ENCODE results near the gene LDLRAD2.
A peak's percentile ranks its signal among the peaks of the same experiment; 100 is the strongest.

Gene LDLRAD2

GRCh38 chr1:21794656-21795055 lies 17.4 kb upstream of the LDLRAD2 start:
- DNase-seq (ENCODE audit: low read depth): no peak
- H3K4me3 ChIP-seq (replicated peaks; ENCODE audit: low read depth, low read length): no peak overlapping the region
- TF ChIP-seq CTCF (IDR thresholded peaks at IDR 0.05; ENCODE audit: low read length, missing control alignments): no peak

GRCh38 chr1:21795075-21795474 lies 17.0 kb upstream of the LDLRAD2 start:
- TF ChIP-seq CTCF (IDR thresholded peaks at IDR 0.05; ENCODE audit: low read length, missing control alignments): no peak
- no peak overlapping the region for H3K4me3 ChIP-seq (replicated peaks; ENCODE audit: low read depth, low read length)
- no peak for DNase-seq (ENCODE audit: low read depth)

DNA sequence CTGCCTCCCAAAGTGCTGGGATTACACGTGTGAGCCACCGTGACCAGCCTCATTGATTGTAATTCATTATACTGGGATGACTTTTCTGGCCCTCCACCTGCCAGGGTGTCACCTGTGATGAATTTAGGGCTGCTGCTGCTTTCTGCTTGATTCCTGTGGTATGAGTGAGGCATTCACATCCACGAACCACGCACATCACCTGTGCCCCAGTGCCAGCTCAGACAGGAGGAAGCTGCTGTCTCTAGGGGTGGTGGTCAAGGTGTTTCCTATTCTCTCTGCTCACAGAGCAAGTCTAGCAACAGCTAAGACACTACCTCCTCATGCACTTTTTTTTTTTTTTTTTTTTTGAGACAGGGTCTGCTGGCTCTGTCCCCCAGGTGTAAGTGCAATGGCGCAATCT lies 12.3 kb upstream of the LDLRAD2 start:
- no peak for DNase-seq (ENCODE audit: low read depth)
- TF ChIP-seq CTCF (IDR thresholded peaks at IDR 0.05; ENCODE audit: low read length, missing control alignments): no peak

GRCh38 chr1:21801100-21801499 lies 11.0 kb upstream of the LDLRAD2 start:
- no peak for DNase-seq (ENCODE audit: low read depth)
- TF ChIP-seq CTCF (IDR thresholded peaks at IDR 0.05; ENCODE audit: low read length, missing control alignments): no peak
- H3K4me3 ChIP-seq (replicated peaks; ENCODE audit: low read depth, low read length): no peak overlapping the region

More for the DNA sequence above, 12.3 kb upstream of the LDLRAD2 start:
- H3K4me3 ChIP-seq (replicated peaks; ENCODE audit: low read depth, low read length): no peak overlapping the region

DNA sequence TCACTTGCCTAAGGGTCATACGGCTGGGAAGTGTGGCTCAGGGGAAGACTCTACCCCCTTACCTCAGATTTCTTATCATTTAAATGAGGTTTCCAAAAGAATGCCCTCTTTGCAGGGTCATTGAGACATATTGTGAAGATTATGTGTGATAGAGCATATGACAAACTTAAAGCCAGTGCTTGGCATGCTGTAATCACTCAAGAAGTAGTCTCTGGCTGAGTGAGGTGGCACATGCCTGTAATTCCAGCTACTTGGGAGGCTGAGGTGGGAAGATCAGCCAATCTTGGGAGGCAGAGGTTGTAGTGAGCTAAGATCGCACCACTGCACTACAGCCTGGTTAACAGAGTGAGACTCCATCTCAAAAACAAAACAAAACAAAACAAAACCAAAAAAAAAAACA lies 7.5 kb upstream of the LDLRAD2 start:
- TF ChIP-seq CTCF (IDR thresholded peaks at IDR 0.05; ENCODE audit: low read length, missing control alignments): no peak
- no peak overlapping the region for H3K4me3 ChIP-seq (replicated peaks; ENCODE audit: low read depth, low read length)
- no peak for DNase-seq (ENCODE audit: low read depth)

- no peak for TF ChIP-seq CTCF (IDR thresholded peaks at IDR 0.05; ENCODE audit: low read length, missing control alignments)
- DNase-seq (ENCODE audit: low read depth): no peak
- H3K4me3 ChIP-seq (replicated peaks; ENCODE audit: low read depth, low read length): no peak overlapping the region
Observed at GRCh38 chr1:21813542-21813941, 1.5 kb downstream of the LDLRAD2 start.

- DNase-seq (ENCODE audit: low read depth): no peak
- peak; percentile 30 for TF ChIP-seq CTCF (IDR thresholded peaks at IDR 0.05; ENCODE audit: low read length, missing control alignments)
- peak overlapping the region; percentile 35 for H3K4me3 ChIP-seq (replicated peaks; ENCODE audit: low read depth, low read length)
Observed at GRCh38 chr1:21814241-21814918, 2.3 kb downstream of the LDLRAD2 start.
